HepG2 (cell line): Measurements from ENCODE around the gene MX2. TPM values are rescaled to one million over a fixed set of nuclear protein-coding genes. Genes with fewer than 3 reads are reported as not detected.
A peak's percentile ranks its signal among the peaks of the same experiment; 100 is the strongest.

Experiments
- CBX5 ChIP-seq: sonication (generic); formaldehyde crosslinking; IDR thresholded peaks from 2 replicates; pipeline ENCODE4 v1.4.0; 2020; ENCODE audit warnings: missing genetic modification reagents, borderline replicate concordance
- HNF4A ChIP-seq: sonication (generic); formaldehyde crosslinking; IDR thresholded peaks from 2 replicates; pipeline ENCODE4 v1.4.0; 2020; ENCODE audit warnings: missing genetic modification reagents
- KDM5B ChIP-seq: sonication (generic); formaldehyde crosslinking; IDR thresholded peaks from 2 replicates; pipeline ENCODE4 v1.4.0; 2020; ENCODE audit warnings: missing genetic modification reagents, mild to moderate bottlenecking, borderline replicate concordance
- KMT2A ChIP-seq: sonication (generic); formaldehyde crosslinking; IDR thresholded peaks from 2 replicates; pipeline ENCODE4 v1.4.0; 2020; ENCODE audit warnings: missing genetic modification reagents
- NRL ChIP-seq: sonication (generic); formaldehyde crosslinking; IDR thresholded peaks from 2 replicates; pipeline ENCODE4 v1.5.0; 2020; ENCODE audit warnings: missing genetic modification reagents, mild to moderate bottlenecking, moderate library complexity, borderline replicate concordance
- RARA ChIP-seq: IDR thresholded peaks from 2 replicates; pipeline ENCODE4 v1.6.1; 2016; ENCODE audit warnings: missing genetic modification reagents, missing compliant biosample characterization
- RXRA ChIP-seq: sonication (generic); formaldehyde crosslinking; IDR thresholded peaks from 2 replicates; pipeline ENCODE4 v1.5.1; 2020; ENCODE audit warnings: missing genetic modification reagents
- TBL1XR1 ChIP-seq: fragments of 150-350 bp; IDR thresholded peaks from 2 replicates; pipeline ENCODE4 v1.6.1; 2014; ENCODE audit warnings: borderline replicate concordance, low read length; ENCODE audit not compliant: partially characterized antibody
- ZFY ChIP-seq: sonication (generic); formaldehyde crosslinking; IDR thresholded peaks from 2 replicates; pipeline ENCODE4 v1.4.0; 2020; ENCODE audit warnings: missing genetic modification reagents
- ZNF460 ChIP-seq: sonication (generic); formaldehyde crosslinking; IDR thresholded peaks from 2 replicates; pipeline ENCODE4 v1.5.1; 2020; ENCODE audit warnings: missing genetic modification reagents, mild to moderate bottlenecking, borderline replicate concordance
- ZNF792 ChIP-seq: IDR thresholded peaks from 2 replicates; pipeline ENCODE4 v1.6.1; 2016
- ZNF883 ChIP-seq: sonication (generic); formaldehyde crosslinking; IDR thresholded peaks from 2 replicates; pipeline ENCODE4 v1.5.1; 2020; ENCODE audit warnings: mild to moderate bottlenecking, missing genetic modification reagents; ENCODE audit errors: not compliant biosample characterization
- ZSCAN12 ChIP-seq: sonication (generic); formaldehyde crosslinking; IDR thresholded peaks from 2 replicates; pipeline ENCODE4 v1.9.0; 2021; ENCODE audit warnings: mild to moderate bottlenecking, missing genetic modification reagents
- polyA plus RNA-seq, 8 experiments: library from polyadenylated mRNA; depleted of rRNA in 3 of 8; stranded (reverse) in 7 of 8; unstranded in 1 of 8; fragments of >200 nt; fragmentation: Illumina TruSeq in 4 of 8; extraction: Trizol in 4 of 8; gene quantifications; 2 replicates each; pipeline versions ENCODE4 v1.2.1 to v1.2.3, GENCODE V29; 2011 to 2016; ENCODE audit warnings: low read depth in 4 of 8, missing spikeins in 1 of 8, mixed read lengths in 1 of 8; ENCODE audit not compliant: insufficient read depth in 1 of 8
- total RNA-seq, 5 experiments: library from RNA; depleted of rRNA; stranded (reverse); fragments of >200 nt; fragmentation: Illumina TruSeq; extraction: Trizol; gene quantifications; 2 replicates each; pipeline ENCODE4 v1.2.3, GENCODE V29; 2016; ENCODE audit warnings: low read depth in 1 of 5
- TF ChIP-seq, protein P1 (sequence below): IDR thresholded peaks from 2 replicates; pipeline ENCODE4 v1.6.1; 2016; ENCODE audit warnings: low read depth, missing genetic modification reagents, missing compliant biosample characterization
- TF ChIP-seq, protein P2 (sequence below): sonication (generic); formaldehyde crosslinking; conservative IDR thresholded peaks from 2 replicates; pipeline ENCODE4 v1.4.0; 2020; ENCODE audit warnings: mild to moderate bottlenecking, missing genetic modification reagents, moderate library complexity
- TF ChIP-seq, protein P3 (sequence below): IDR thresholded peaks from 2 replicates; pipeline ENCODE4 v1.6.1; 2012; ENCODE audit warnings: low read depth, low read length, improper control_type of control experiment

Gene MX2
- total and polyA plus RNA-seq, 2 of the 13 experiments (the other 11 are each of a cell fraction or from before 2014, with no cell fraction given) = 24.0 to 35.7 TPM

DNA sequence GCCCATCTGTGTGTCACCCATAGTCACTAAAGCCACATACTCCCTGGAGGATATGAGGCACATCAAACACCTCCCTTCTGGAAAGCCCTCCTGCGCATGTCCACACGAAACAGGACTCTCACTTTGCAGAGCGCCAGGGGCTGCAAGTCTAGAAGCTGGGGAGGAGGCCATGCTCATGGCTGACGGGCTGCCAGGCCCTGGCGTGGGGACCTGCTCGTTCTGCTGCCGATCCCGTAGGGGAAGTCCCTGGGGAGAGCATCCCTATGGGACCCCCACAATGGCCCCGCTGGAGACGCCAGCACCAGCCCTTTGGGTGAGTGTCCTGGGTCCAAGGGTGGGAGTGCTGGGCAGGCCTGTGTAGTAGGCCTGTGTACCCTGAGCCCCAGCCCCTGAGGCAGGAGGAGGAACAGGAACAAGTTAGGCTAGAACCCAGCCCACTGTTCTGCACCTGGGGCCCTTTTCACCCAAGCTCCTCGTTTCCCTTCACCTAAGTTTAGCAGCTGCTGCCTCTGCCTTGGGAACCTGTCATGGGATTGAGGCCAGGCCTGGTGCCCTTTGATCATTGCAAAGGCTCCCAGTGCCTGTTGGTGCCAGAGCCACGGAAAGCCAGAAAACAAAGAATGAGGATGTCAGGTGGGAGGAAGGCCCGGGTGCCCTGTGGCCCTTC, 35.3 kb upstream of the MX2 start (continued):
- TF ChIP-seq KMT2A (peak; percentile 52; the same call in 1 of the 2 replicates), ZSCAN12 (CRISPR knock-in tag) (no peak), RXRA (CRISPR knock-in tag) (no peak), RARA (CRISPR knock-in tag) (no peak), ZFY (peak; percentile 59), NRL (CRISPR knock-in tag) (no peak), ZNF883 (CRISPR knock-in tag) (peak; percentile 31), TBL1XR1 (no peak), CBX5 (CRISPR knock-in tag) (no peak), HNF4A (CRISPR knock-in tag) (peak; percentile 56), KDM5B (CRISPR knock-in tag) (0 out of 2 replicates have a peak, but pooled peaks have one; percentile 28), ZNF792 (CRISPR knock-in tag) (no peak), ZNF460 (CRISPR knock-in tag) (no peak)
- TF ChIP-seq, protein P1, sequence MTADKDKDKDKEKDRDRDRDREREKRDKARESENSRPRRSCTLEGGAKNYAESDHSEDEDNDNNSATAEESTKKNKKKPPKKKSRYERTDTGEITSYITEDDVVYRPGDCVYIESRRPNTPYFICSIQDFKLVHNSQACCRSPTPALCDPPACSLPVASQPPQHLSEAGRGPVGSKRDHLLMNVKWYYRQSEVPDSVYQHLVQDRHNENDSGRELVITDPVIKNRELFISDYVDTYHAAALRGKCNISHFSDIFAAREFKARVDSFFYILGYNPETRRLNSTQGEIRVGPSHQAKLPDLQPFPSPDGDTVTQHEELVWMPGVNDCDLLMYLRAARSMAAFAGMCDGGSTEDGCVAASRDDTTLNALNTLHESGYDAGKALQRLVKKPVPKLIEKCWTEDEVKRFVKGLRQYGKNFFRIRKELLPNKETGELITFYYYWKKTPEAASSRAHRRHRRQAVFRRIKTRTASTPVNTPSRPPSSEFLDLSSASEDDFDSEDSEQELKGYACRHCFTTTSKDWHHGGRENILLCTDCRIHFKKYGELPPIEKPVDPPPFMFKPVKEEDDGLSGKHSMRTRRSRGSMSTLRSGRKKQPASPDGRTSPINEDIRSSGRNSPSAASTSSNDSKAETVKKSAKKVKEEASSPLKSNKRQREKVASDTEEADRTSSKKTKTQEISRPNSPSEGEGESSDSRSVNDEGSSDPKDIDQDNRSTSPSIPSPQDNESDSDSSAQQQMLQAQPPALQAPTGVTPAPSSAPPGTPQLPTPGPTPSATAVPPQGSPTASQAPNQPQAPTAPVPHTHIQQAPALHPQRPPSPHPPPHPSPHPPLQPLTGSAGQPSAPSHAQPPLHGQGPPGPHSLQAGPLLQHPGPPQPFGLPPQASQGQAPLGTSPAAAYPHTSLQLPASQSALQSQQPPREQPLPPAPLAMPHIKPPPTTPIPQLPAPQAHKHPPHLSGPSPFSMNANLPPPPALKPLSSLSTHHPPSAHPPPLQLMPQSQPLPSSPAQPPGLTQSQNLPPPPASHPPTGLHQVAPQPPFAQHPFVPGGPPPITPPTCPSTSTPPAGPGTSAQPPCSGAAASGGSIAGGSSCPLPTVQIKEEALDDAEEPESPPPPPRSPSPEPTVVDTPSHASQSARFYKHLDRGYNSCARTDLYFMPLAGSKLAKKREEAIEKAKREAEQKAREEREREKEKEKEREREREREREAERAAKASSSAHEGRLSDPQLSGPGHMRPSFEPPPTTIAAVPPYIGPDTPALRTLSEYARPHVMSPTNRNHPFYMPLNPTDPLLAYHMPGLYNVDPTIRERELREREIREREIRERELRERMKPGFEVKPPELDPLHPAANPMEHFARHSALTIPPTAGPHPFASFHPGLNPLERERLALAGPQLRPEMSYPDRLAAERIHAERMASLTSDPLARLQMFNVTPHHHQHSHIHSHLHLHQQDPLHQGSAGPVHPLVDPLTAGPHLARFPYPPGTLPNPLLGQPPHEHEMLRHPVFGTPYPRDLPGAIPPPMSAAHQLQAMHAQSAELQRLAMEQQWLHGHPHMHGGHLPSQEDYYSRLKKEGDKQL (CRISPR knock-in tag) = no peak
- TF ChIP-seq, protein P2, sequence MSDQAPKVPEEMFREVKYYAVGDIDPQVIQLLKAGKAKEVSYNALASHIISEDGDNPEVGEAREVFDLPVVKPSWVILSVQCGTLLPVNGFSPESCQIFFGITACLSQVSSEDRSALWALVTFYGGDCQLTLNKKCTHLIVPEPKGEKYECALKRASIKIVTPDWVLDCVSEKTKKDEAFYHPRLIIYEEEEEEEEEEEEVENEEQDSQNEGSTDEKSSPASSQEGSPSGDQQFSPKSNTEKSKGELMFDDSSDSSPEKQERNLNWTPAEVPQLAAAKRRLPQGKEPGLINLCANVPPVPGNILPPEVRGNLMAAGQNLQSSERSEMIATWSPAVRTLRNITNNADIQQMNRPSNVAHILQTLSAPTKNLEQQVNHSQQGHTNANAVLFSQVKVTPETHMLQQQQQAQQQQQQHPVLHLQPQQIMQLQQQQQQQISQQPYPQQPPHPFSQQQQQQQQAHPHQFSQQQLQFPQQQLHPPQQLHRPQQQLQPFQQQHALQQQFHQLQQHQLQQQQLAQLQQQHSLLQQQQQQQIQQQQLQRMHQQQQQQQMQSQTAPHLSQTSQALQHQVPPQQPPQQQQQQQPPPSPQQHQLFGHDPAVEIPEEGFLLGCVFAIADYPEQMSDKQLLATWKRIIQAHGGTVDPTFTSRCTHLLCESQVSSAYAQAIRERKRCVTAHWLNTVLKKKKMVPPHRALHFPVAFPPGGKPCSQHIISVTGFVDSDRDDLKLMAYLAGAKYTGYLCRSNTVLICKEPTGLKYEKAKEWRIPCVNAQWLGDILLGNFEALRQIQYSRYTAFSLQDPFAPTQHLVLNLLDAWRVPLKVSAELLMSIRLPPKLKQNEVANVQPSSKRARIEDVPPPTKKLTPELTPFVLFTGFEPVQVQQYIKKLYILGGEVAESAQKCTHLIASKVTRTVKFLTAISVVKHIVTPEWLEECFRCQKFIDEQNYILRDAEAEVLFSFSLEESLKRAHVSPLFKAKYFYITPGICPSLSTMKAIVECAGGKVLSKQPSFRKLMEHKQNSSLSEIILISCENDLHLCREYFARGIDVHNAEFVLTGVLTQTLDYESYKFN (CRISPR knock-in tag) = no peak
- TF ChIP-seq, protein P3, sequence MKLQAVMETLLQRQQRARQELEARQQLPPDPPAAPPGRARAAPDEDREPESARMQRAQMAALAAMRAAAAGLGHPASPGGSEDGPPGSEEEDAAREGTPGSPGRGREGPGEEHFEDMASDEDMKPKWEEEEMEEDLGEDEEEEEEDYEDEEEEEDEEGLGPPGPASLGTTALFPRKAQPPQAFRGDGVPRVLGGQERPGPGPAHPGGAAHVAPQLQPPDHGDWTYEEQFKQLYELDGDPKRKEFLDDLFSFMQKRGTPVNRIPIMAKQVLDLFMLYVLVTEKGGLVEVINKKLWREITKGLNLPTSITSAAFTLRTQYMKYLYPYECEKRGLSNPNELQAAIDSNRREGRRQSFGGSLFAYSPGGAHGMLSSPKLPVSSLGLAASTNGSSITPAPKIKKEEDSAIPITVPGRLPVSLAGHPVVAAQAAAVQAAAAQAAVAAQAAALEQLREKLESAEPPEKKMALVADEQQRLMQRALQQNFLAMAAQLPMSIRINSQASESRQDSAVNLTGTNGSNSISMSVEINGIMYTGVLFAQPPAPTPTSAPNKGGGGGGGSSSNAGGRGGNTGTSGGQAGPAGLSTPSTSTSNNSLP = no peak
